GM12878 (cell line): ENCODE measurements around the gene CSF3. TPM values are rescaled to one million over a fixed set of nuclear protein-coding genes. Genes with fewer than 3 reads are reported as not detected.

Source experiments
- CEBPB ChIP-seq, 2 experiments: fragments of 150-350 bp in 1 of 2; IDR thresholded peaks; 2 replicates each; pipeline ENCODE4 v1.6.1; 2012 to 2014; ENCODE audit warnings: low read depth in 2 of 2, low read length in 2 of 2, borderline replicate concordance in 1 of 2, inconsistent platforms in 1 of 2
- CUX1 ChIP-seq: IDR thresholded peaks from 2 replicates; pipeline ENCODE4 v1.6.1; 2012; ENCODE audit warnings: improper control_type of control experiment, low read depth, low read length; ENCODE audit not compliant: insufficient replicate concordance
- IRF3 ChIP-seq: fragments of 450-650 bp; IDR thresholded peaks from 2 replicates; pipeline ENCODE4 v1.6.1; 2014; ENCODE audit warnings: mild to moderate bottlenecking
- KLF5 ChIP-seq: fragments of 450-650 bp; IDR thresholded peaks from 2 replicates; pipeline ENCODE4 v1.6.1; 2014; ENCODE audit warnings: mild to moderate bottlenecking; ENCODE audit not compliant: partially characterized antibody
- MEF2A ChIP-seq: IDR thresholded peaks from 2 replicates; pipeline ENCODE4 v1.6.1; 2011; ENCODE audit warnings: low read depth, mild to moderate bottlenecking, low read length, moderate library complexity; ENCODE audit not compliant: insufficient read depth
- NFYA ChIP-seq: IDR thresholded peaks from 2 replicates; pipeline ENCODE4 v1.6.1; 2011; ENCODE audit warnings: low read depth, mild to moderate bottlenecking, low read length, improper control_type of control experiment, borderline replicate concordance
- RAD51 ChIP-seq: fragments of 450-650 bp; IDR thresholded peaks from 2 replicates; pipeline ENCODE4 v1.6.1; 2016; ENCODE audit warnings: moderate library complexity, mild to moderate bottlenecking, inconsistent platforms
- RB1 ChIP-seq: fragments of 450-650 bp; formaldehyde crosslinking; IDR thresholded peaks from 2 replicates; pipeline ENCODE4 v1.6.1; 2017; ENCODE audit warnings: mild to moderate bottlenecking, borderline replicate concordance
- RCOR1 ChIP-seq: conservative IDR thresholded peaks from 2 replicates; pipeline ENCODE4 v1.6.1; 2012; ENCODE audit warnings: low read depth, low read length, improper control_type of control experiment
- RFX5 ChIP-seq: IDR thresholded peaks from 2 replicates; pipeline ENCODE4 v1.6.1; 2011; ENCODE audit warnings: low read depth, low read length, improper control_type of control experiment
- SMAD5 ChIP-seq: IDR thresholded peaks from 2 replicates; pipeline ENCODE4 v1.6.1; 2016; ENCODE audit warnings: antibody characterized with exemption, low read depth
- TAF1 ChIP-seq: IDR thresholded peaks from 2 replicates; pipeline ENCODE4 v1.6.1; 2011; ENCODE audit warnings: mild to moderate bottlenecking, low read depth, low read length, borderline replicate concordance
- TARDBP ChIP-seq: IDR thresholded peaks from 2 replicates; pipeline ENCODE4 v1.6.1; 2016; ENCODE audit warnings: borderline replicate concordance
- ZBTB4 ChIP-seq: fragments of 450-650 bp; formaldehyde crosslinking; IDR thresholded peaks from 2 replicates; pipeline ENCODE4 v1.4.0; 2022; ENCODE audit warnings: mild to moderate bottlenecking, moderate library complexity
- ZNF207 ChIP-seq: fragments of 450-650 bp; IDR thresholded peaks from 2 replicates; pipeline ENCODE4 v1.6.1; 2014; ENCODE audit warnings: antibody characterized with exemption, mild to moderate bottlenecking, borderline replicate concordance
- ZNF24 ChIP-seq: fragments of 450-650 bp; IDR thresholded peaks from 2 replicates; pipeline ENCODE4 v1.6.1; 2017; ENCODE audit warnings: antibody characterized with exemption, mild to moderate bottlenecking
- ZNF274 ChIP-seq: IDR thresholded peaks from one replicate; pipeline ENCODE4 v1.8.0; 2011; ENCODE audit not compliant: insufficient read length, insufficient read depth
- polyA plus RNA-seq, 11 experiments: library from polyadenylated mRNA; depleted of rRNA in 4 of 11; unstranded in 6 of 11; stranded (reverse) in 5 of 11; fragments of >200 nt; fragmentation: Nextera tagmentation in 4 of 11; fragmentation: Illumina TruSeq in 1 of 11; extraction: Ambion mirVana in 4 of 11; extraction: Trizol in 1 of 11; gene quantifications; 1 replicate in 1 of 11; 2 replicates in 10 of 11; pipeline versions ENCODE4 v1.2.1 to v1.2.3, GENCODE V29; 2011 to 2016; ENCODE audit warnings: inconsistent platforms in 2 of 11, missing spikeins in 2 of 11, low read depth in 1 of 11
- total RNA-seq, 4 experiments: library from RNA; depleted of rRNA in 3 of 4; stranded (reverse); fragments of >200 nt in 3 of 4; fragmentation: Illumina TruSeq in 1 of 4; extraction: Trizol in 1 of 4; gene quantifications; 2 replicates each; pipeline versions ENCODE4 v1.2.1 to v1.2.3, GENCODE V29; 2013 to 2021

Gene CSF3
- total and polyA plus RNA-seq, 10 of the 15 experiments (the other 5 are each of a cell fraction or from before 2014, with no cell fraction given), result 0.09 to 0.28 (median 0.12) TPM; not detected in 5

GRCh38 chr17:39980351-39981206, 34.7 kb upstream of the CSF3 start, which contains the start of gene PSMD3 (continued):
- TF ChIP-seq CUX1 (peak; percentile 100), RCOR1 (0 out of 2 replicates have a peak, but pooled peaks have one; percentile 27), RFX5 (peak; percentile 100), TAF1 (peak; percentile 94), ZBTB4 (CRISPR knock-in tag) (no peak), CEBPB (IDR thresholded peaks at IDR 0.05; ENCODE audit: borderline replicate concordance in 1 of 2, low read depth in 2 of 2, low read length in 2 of 2) (peak in 1 of 2 experiments; percentile 93; a peak in 1 of 4 replicates), TARDBP (peak; percentile 94), MEF2A (peak; percentile 55), IRF3 (peak; percentile 40), KLF5 (peak; percentile 58), RB1 (peak; percentile 81), NFYA (no peak), RAD51 (peak; percentile 91), SMAD5 (peak; percentile 56; the same call in 1 of the 2 replicates), ZNF274 (no peak), ZNF24 (0 out of 2 replicates have a peak, but pooled peaks have one; percentile 42), ZNF207 (peak; percentile 97)
